NCI-H526 (cell line): ENCODE measurements around the gene EPB41L1.
"Not testable (repeated sequence)": the region's sequence is repeated elsewhere in the genome, so short reads cannot be mapped to it uniquely, and the experiment has no call there.

Experiments used
- DNase-seq, 2 experiments: peaks; one replicate each; lab custom pipeline; 2025; lab: John Stamatoyannopoulos, UW

EPB41L1 gene

GRCh38 chr20:36126836-36127527 lies 27.6 kb upstream of the EPB41L1 start:
- DNase-seq = no peak

GRCh38 chr20:36128463-36129159 lies 25.9 kb upstream of the EPB41L1 start:
- DNase-seq = no peak

GRCh38 chr20:36129160-36129543 lies 25.4 kb upstream of the EPB41L1 start:
- DNase-seq = peak in 1 of 2 experiments; percentile 67

DNA sequence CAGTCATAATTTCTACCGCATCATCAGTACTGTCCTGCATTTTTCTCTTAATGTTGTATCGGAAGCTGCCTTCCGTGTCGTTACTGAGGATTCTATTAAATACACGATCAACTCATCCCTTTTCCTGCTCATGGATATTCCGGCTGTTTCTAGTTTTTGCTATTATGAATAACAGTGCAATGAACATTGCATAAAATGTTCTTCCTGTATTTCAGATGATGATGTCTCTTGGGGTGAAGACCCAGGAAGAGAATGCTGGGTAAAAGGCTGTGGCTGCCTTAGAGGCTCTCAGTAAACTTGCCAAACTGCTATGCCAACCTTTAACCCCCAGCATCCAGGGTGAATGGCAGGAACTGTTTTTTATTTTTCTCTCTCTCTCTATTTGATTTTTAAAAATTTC lies 24.1 kb upstream of the EPB41L1 start:
- DNase-seq = no peak

DNA sequence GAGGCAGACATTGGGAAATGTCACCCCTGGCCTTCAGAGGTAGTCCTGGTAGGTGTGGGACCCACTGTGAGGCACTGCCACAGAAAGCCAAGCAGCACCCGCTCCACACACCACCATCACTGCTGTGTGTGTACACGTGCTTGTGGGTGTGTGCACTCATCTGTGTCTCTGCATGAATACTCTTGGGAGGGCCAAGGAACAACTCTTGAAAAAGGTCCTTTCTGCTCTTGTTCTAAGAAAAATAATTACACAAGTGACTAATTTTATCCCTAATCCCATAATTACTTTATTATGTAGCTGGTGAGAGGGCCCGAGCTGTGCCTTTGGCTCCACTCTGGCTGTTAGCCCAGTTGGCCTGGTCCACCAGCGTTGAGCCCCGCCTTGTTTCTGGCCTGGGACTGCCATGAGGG lies 21.7 kb upstream of the EPB41L1 start:
- DNase-seq = no peak

GRCh38 chr20:36133821-36134220 lies 20.7 kb upstream of the EPB41L1 start:
- no peak for DNase-seq

DNA sequence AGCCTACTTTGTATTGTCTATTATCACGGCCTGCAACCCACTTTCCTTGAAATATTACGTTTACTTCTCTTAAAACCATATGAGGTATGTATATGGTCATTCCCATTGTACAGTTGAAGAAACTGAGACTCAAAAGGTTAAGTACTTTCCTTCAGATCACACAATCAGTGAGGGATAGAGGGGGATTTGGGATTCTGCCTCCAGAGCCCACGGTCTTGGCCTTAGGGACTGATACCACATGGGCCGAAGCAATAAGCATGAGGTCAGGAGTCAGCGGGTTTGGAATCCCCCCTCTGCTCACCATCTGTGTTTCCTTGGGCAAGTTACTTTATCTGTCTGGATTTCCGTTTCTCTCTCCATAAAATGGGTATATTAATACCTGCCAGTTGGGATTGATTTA lies 19.4 kb upstream of the EPB41L1 start:
- no peak for DNase-seq

GRCh38 chr20:36135821-36136220 lies 18.7 kb upstream of the EPB41L1 start:
- no peak for DNase-seq

GRCh38 chr20:36137313-36137712 lies 17.2 kb upstream of the EPB41L1 start:
- not testable (repeated sequence) for DNase-seq

DNA sequence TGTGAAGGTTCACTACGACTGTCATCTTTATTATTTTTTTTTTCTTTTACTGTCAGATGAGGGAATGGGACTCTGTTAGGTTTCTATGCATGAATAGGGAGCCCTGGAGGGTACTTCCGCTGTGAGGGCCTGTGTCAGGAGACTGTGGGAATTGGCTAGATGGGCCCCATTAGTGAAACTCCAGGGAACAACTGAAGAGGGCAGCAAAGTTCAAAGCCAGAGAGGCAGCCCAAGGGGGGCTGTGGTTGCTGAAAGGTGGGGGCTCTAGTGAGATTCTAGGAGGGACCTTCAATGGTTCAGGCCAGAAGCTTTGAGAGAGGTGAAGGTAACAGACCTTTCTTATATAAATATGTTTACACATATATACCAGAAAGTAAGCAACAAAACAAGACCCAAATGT lies 13.2 kb upstream of the EPB41L1 start:
- DNase-seq = no peak

DNA sequence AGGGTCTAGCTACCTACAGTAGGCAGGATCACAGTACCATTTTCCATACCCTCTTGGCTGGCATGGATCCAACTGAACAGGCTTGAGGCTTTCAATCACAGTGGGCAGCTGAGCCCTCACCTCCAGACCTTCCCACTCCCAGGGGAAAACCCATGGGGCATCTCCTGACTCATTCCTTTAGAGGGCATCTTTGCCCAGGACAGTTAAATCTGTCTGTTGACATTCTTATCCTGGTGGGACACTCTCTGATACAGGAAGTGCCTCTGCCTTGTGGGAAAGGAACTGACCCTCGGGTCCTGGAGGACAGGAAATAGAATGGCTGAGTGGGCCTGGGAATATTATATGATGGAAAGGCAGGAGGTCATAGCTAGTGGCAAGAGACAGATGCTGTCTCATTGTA lies 10.2 kb upstream of the EPB41L1 start:
- no peak for DNase-seq

DNA sequence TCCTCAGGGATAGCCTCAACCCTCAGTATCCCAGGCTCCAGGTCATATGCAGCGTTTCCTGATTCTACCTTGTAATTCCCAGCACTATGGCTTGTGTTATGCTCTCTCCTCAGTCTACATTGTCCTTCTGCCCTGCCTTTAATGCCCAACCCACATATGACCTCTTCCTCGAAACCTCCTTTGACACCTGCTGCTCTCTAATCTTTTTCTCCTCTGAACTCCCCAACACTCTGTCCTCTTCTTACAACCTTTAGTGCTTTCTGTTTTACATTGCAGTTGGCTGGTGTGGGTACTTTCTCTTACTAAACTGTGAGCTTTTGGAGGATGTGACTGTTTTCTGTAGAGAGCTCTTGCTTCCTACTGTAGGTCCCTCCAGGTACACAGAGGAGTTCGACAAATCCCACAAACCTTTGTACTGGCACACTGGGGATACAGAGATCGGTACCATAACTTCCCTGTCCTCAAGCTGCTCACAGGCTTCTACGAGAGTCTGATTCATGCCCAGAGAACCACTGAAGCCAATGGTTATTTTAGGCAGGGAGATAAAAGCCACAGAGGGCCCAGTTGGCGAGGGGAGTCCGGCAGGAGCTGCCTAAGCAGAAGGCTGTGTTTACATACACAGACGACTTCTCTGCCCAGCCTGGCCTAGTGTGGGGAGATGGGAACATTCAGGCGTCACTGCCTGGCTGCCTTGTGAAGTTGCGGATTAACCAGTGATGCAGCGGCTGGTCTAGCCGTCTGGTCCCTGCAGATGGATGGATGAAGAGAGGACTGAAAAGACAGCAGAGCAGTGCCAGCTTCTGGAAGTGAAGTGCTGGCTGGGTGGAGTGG lies 8.4 kb upstream of the EPB41L1 start:
- no peak for DNase-seq

DNA sequence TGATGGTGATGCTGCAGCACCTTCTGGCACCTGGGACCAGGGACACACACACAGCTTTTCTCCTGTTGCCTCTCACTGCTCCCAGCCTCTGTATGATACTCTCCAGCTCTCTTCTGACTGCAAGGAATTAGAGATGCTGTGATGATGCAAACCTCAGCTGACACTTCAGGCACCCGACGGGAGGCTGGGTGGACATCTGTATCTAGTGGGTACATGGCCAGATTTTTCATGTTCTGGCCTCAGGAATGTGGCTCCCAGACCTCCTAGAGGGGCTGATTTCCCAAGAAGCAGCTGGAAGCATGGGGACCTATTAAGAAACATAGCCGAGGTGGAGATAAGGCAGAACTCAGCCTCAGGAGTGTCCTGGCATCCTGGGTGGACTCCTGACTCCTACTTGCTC lies 6.8 kb upstream of the EPB41L1 start:
- no peak for DNase-seq

GRCh38 chr20:36148439-36148838 lies 6.1 kb upstream of the EPB41L1 start:
- DNase-seq = no peak

DNA sequence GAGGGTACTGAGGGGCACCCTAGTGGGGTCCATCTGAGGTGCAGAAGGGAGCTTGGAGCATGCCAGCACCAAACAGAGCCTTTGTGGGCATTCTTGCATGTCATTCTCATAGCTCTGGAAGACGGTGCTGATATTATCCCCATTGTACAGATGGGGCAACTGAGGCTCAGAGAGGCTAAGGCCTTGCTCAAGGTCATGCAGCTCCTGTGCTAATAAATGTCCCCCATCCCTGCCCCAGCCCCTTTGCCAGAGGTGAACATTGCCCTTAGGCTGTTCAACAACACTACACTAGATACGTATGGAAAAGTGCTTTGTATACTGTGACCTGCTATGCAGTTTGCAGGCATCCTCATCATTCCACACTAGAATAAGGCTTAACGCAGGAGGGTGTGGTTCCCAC lies 5.5 kb upstream of the EPB41L1 start:
- no peak for DNase-seq

- no peak for DNase-seq
Measured at GRCh38 chr20:36149469-36149868, 5.1 kb upstream of the EPB41L1 start.

DNA sequence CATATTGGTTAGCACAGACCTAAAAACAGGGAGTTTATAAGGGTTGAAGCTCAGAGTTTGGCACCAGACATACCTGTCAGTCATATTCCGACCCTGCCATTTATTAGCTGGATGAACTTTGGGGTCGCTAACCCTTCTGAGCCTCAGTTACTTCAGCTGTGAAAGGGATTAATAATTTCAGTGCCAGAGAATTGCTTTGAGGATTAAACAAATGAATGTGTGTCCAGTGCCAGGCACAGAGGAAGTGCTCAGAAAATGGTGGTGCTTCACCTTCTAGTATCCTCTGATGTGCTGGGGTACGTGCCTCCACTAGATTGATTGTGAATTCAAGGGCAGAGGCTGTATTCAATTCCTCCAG lies 4.1 kb upstream of the EPB41L1 start:
- no peak for DNase-seq

GRCh38 chr20:36150847-36151539 lies 3.5 kb upstream of the EPB41L1 start:
- DNase-seq = no peak

DNA sequence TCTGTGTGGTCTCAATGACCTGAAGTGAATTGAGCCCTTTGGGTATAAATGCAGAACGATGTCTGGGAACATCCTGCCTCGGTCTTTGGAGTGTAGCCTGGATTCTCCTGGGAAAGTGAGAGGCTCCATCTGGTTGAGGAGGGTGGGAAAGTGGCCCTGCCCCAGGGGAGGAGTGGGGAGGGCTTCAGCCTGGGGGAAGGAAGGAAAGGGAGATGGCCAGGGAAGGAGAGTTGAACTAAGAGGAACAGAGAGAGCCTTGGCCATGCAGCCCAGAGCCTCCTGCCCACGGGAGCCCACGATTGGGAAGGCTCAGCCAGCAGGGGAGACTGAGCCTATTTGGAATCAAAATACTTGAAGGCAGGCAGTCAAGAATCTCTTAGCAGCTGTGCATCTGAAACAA lies 2.3 kb upstream of the EPB41L1 start:
- DNase-seq = no peak

DNA sequence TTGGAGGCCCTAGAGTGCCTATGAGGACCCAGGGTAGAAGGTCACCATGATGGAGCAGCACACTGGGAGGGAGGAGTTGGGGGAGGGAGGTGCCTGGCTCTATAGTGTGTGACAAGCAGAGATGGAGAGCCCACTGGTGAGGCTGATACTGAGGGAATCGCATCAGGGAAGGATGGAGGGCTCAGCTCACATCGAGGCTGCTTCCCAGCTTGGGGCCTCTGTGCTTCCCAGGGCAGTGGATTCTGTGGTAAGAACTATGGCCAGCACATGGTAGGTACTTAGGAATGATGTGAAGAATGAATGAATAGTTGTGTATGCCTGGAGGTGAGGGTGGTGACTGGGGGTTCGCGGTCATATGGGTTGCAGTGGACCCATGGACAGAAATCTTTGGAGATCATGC lies 1.3 kb upstream of the EPB41L1 start:
- no peak for DNase-seq

- peak; percentile 44 to 91 for DNase-seq
Measured at GRCh38 chr20:36153736-36154699, 522 bp upstream of the EPB41L1 start.
